Lower lobe of right lung (tissue), 2 donors: ENCODE results near the gene ENSA. TPM values are rescaled to one million over a fixed set of nuclear protein-coding genes. Genes with fewer than 3 reads are reported as not detected.
"Not testable (repeated sequence)": the region's sequence is repeated elsewhere in the genome, so short reads cannot be mapped to it uniquely, and the experiment has no call there.

Source experiments
- ATAC-seq, 2 donors: fragments of 200-7000 bp; cut with Tn5 transposase; one replicate each; pipeline ENCODE4 v1.9.1; 2020 to 2022; ENCODE audit warnings: mild to moderate bottlenecking in 2 of 2, moderate library complexity in 2 of 2
- DNase-seq: peaks from one replicate; pipeline ENCODE4 v3.0.0-alpha.2; 2020
- H3K27ac ChIP-seq: fragments of 200-600 bp; one replicate; pipeline ENCODE4 v1.8.0; 2022
- H3K27me3 ChIP-seq: fragments of 200-600 bp; one replicate; pipeline ENCODE4 v1.8.0; 2022; ENCODE audit warnings: low read depth
- H3K36me3 ChIP-seq: fragments of 200-600 bp; one replicate; pipeline ENCODE4 v1.8.0; 2022; ENCODE audit warnings: mild to moderate bottlenecking
- H3K4me1 ChIP-seq: fragments of 200-600 bp; one replicate; pipeline ENCODE4 v1.8.0; 2022
- H3K4me3 ChIP-seq: fragments of 200-600 bp; one replicate; pipeline ENCODE4 v1.8.0; 2022; ENCODE audit warnings: mild to moderate bottlenecking
- H3K9me3 ChIP-seq: fragments of 200-600 bp; one replicate; pipeline ENCODE4 v1.8.0; 2022
- CTCF ChIP-seq: fragments of 200-600 bp; IDR thresholded peaks from one replicate; pipeline ENCODE4 v1.8.0; 2022; ENCODE audit warnings: antibody characterized with exemption, mild to moderate bottlenecking
- intact Hi-C: fragments of 100-400 bp; cut with DNase I; formaldehyde crosslinking; loops from one replicate; pipeline ENCODE4 v1.11.0; 2022
- total RNA-seq: library from RNA; stranded (reverse); fragmentation: NEBNext Ultra II Directional; extraction: Animal tissue kit (Norgen Biotek cat#: 25700); gene quantifications from one replicate; pipeline ENCODE4 v1.2.1, GENCODE V29; 2021
- donor health status: DM: no; HTN: yes; CAD: no; lungs with severe emphysema.

ENSA gene
- total RNA-seq, 1 donor from 2014 or later = 172 TPM

DNA sequence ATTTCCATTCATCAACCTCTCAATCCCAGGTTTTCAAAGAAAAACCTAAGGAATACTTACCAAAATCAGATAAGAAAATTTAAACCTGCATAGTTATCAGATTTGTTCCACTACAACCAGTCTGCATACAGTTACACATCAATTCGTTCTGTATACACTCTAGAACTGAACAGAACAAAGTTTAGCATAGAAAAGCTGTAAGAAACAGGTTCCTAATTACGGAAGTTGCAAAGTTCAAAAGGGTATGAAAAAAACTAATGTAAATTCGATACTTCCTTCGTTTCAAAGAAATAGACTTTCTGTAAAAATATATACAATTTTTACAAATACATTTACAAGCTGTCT, 53.1 kb downstream of the ENSA start:
- Histone ChIP-seq H3K4me3 (peak overlapping the region; percentile 96), H3K36me3 (peaks cover 66% of the 10 kb centered on the region), H3K27me3 (no peaks in the 10 kb centered on the region), H3K9me3 (no peaks in the 10 kb centered on the region), H3K4me1 (peaks cover 56% of the 10 kb centered on the region), H3K27ac (peak overlapping the region; percentile 99)
- intact Hi-C loops = loop anchor here (10.0 kb wide), 1 partner anchor 48 kb away; the partner anchor contains the start of gene ENSA
- ATAC-seq (no peak), DNase-seq (no peak)
- TF ChIP-seq CTCF = no peak

DNA sequence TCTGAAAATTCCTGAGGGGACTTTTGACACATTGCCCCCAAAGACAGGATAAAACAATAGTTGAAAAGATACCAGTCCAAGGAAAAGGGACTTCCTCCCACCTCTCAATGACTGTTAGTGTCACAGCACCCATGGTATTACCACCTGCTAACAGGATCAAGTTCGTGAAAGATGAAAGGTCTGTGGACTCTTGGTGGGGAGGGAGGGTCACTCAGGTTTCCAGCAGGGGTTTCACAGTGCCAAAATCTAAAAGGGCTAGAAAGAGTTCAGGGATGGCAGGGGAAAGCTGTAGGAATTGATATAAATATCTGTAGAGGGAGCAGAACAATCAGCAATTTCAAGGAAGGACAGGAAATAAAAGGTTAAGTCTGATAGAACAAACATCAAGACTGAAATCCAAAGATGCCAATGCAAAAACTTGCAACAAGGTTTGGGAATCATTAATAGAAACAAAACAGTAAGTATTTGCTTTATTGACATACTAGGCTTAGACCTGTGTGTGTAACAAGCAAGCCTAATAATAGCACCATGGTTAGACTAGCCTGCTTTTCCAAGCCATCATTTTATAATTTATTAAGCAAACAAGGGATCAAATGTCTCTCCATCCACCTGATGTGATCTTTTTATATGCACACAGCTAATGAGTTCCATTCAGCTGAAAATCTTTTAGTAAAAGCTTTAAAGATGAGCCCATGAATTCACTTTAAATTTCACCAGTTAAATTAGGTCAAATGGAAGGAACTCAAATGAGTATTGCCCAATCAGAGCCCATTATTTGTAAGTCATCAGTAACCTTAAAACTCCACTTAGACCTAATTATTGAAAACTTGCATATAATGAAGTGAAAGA, 53.7 kb downstream of the ENSA start:
- Histone ChIP-seq H3K27ac (peak overlapping the region; percentile 99), H3K36me3 (peaks cover 72% of the 10 kb centered on the region), H3K4me3 (peak overlapping the region; percentile 96), H3K27me3 (no peaks in the 10 kb centered on the region), H3K9me3 (no peaks in the 10 kb centered on the region), H3K4me1 (peaks cover 62% of the 10 kb centered on the region)
- no peak for ATAC-seq
- DNase-seq = no peak
- intact Hi-C loops = loop anchor here (10.0 kb wide), 1 partner anchor 49 kb away; the partner anchor contains the start of gene ENSA
- TF ChIP-seq CTCF = no peak

DNA sequence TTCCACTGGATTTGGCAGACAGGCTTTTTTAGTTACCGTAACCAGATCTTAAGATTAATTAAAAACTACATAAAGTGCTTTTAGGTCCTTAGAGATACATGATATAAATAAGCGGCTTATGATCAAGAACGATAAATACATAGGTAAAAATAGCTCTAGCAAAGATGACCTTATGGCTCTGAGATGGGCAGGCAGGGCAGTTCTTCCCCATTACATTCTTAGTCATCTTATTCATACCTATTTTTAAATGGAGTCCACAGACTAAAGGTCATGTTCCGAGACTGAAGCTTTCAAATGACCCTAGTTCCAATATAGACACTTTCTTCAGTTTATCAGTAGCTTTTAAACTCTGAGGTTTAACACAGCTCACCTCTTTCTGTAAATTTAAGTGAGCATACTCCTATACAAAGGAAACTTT, 54.3 kb downstream of the ENSA start:
- Histone ChIP-seq H3K36me3 (peaks cover 75% of the 10 kb centered on the region), H3K27ac (peak overlapping the region; percentile 99), H3K9me3 (no peaks in the 10 kb centered on the region), H3K4me3 (peak overlapping the region; percentile 96), H3K4me1 (peaks cover 63% of the 10 kb centered on the region), H3K27me3 (no peaks in the 10 kb centered on the region)
- DNase-seq (no peak), ATAC-seq (no peak)
- no peak for TF ChIP-seq CTCF
- intact Hi-C loops = loop anchor here (10.0 kb wide), 1 partner anchor 50 kb away; the partner anchor contains the start of gene ENSA

DNA sequence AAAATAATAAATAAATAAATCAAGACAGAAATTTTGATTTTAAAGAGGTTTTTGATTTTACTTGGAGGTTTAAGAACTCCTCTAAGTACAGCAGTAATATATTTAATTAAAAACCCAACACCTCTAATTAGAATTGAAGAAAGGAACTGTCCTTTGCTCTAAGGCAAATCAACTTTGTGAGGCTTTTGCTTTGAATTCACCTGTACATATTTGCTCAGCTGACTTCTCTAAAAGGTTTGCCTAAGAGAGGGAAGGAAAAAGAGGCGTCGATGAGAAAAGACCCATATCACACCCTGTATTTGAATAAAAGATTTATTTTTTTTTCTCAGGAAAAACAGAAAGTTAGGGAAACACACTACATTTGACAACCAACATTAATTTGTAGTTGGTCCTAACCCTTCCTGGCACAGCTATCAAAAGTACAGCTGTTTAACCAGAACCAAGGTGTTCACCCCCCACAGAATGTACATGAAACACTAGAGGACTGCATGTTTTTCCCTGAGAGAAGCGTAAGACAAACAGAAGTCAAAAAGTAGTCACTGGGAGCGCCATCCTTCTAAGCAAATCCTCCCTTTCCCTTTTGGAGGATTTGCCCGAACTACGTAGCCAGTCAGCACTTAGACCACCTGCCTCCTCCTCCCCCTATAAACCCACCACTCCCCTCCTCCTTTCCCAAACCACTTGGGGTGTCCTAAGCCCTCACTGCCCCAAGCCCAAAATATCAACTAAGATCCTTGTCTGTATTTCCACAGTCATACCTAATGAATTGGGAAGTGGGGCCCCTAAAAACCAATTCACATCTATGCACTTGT, 54.9 kb downstream of the ENSA start:
- no peak for TF ChIP-seq CTCF
- Histone ChIP-seq H3K27ac (peak overlapping the region; percentile 99), H3K27me3 (no peaks in the 10 kb centered on the region), H3K9me3 (no peaks in the 10 kb centered on the region), H3K36me3 (peaks cover 75% of the 10 kb centered on the region), H3K4me3 (peak overlapping the region; percentile 96), H3K4me1 (peaks cover 66% of the 10 kb centered on the region)
- no peak for ATAC-seq
- DNase-seq = no peak
- intact Hi-C loops = loop anchor here (10.0 kb wide), 1 partner anchor 50 kb away; the partner anchor contains the start of gene ENSA

DNA sequence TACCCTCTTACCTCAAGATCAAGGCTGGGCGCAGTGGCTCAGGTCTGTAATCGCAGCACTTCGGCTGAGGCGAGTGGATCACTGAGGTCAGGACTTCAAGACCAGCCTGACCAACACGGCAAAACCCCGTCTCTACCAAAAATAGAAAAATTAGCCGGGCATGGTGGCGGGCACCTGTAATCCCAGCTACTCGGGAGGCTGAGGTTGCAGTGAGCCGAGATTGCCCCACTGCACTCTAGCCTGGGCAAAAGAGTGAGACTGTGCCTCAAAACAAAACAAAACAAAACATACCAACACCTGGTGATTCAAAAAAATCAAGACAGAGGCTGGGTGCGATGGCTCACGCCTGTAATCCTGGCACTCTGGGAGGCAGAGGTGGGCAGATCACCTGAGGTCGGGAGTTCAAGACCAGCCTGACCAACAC, 55.8 kb downstream of the ENSA start:
- H3K36me3 ChIP-seq = peaks cover 75% of the 10 kb centered on the region
- intact Hi-C loops = loop anchor here (10.0 kb wide), 1 partner anchor 51 kb away; the partner anchor contains the start of gene ENSA
- H3K27me3 ChIP-seq = not testable (repeated sequence)

More for the DNA sequence above, 55.8 kb downstream of the ENSA start:
- not testable (repeated sequence) for DNase-seq, ATAC-seq, H3K9me3 ChIP-seq
- Histone ChIP-seq H3K4me3 (peak overlapping the region; percentile 96), H3K4me1 (peaks cover 74% of the 10 kb centered on the region), H3K27ac (peak overlapping the region; percentile 99)
